ENCODE results near the gene DTNB.

DTNB gene

DNA sequence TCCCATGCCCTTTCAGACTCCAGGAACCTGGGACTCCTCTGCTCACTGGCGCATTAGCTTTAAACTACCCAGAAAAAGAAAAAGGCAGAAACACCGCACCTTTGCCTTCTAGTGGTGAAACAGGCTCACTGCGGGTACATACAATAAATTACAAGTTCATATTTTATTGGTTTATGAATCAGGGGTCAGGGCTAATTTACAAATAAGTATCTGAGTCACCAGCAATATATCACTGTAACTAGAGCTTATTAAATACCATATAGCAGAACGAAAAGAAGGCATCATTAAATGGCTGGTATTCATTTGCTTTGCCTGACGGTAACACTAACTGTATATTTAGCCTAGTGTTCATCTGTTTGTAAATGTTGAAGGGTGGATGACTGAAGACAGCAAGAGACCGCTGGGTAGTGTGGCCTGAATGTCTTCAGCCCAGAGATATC, 26.9 kb upstream of the DTNB start:
- Histone ChIP-seq H3K4me1 (ENCODE audit: insufficient read depth, low read length) (peaks cover 17% of the 10 kb centered on the region; the same call in 1 of the 2 replicates), H3K4me3 (ENCODE audit: low read length) (no peak overlapping the region), H3K36me3 (ENCODE audit: insufficient read depth, low read depth, low read length) (no peaks in the 10 kb centered on the region), H3K27me3 (ENCODE audit: insufficient read depth, low read length) (peaks cover 23% of the 10 kb centered on the region), H3K9me3 (ENCODE audit: insufficient read depth, low read depth, low read length) (no peaks in the 10 kb centered on the region), H3K27ac (ENCODE audit: low read length) (no peak overlapping the region), H3K9ac (ENCODE audit: low read depth, low read length) (no peak overlapping the region)

- Histone ChIP-seq H3K4me3 (ENCODE audit: low read length) (no peak overlapping the region), H3K27me3 (ENCODE audit: insufficient read depth, low read length) (peaks cover 23% of the 10 kb centered on the region), H3K36me3 (ENCODE audit: insufficient read depth, low read depth, low read length) (no peaks in the 10 kb centered on the region), H3K4me1 (ENCODE audit: insufficient read depth, low read length) (peaks cover 17% of the 10 kb centered on the region; the same call in 1 of the 2 replicates), H3K9me3 (ENCODE audit: insufficient read depth, low read depth, low read length) (no peaks in the 10 kb centered on the region), H3K27ac (ENCODE audit: low read length) (no peak overlapping the region), H3K9ac (ENCODE audit: low read depth, low read length) (no peak overlapping the region)
Observed at GRCh38 chr2:25699216-25699615, 25.8 kb upstream of the DTNB start.

DNA sequence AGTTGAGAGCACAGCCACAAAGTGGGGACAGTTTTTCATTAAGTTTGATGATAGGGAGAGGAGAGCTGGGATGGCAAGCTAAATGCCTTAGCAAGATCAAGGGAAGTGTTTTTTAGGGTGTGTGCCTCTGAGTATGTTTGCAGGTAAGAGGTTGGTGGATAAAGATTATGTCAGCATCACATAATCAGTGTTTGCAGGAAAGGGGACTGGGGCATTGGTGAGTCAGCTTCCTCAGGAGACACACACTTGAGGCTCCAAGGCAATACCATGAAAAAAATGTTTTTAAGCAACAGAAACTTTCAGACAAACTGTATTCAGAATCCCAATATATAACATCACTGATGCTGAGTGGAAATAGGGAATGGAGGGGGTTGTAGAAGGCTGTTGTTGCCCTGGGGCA, 25.4 kb upstream of the DTNB start:
- H3K27ac ChIP-seq (ENCODE audit: low read length), result no peak overlapping the region
- H3K4me1 ChIP-seq (ENCODE audit: insufficient read depth, low read length), result peaks cover 17% of the 10 kb centered on the region; the same call in 1 of the 2 replicates
- no peak overlapping the region for H3K9ac ChIP-seq (ENCODE audit: low read depth, low read length)
- H3K27me3 ChIP-seq (ENCODE audit: insufficient read depth, low read length), result peaks cover 23% of the 10 kb centered on the region
- no peaks in the 10 kb centered on the region for H3K36me3 ChIP-seq (ENCODE audit: insufficient read depth, low read depth, low read length)
- H3K4me3 ChIP-seq (ENCODE audit: low read length), result no peak overlapping the region
- H3K9me3 ChIP-seq (ENCODE audit: insufficient read depth, low read depth, low read length), result no peaks in the 10 kb centered on the region

- peak overlapping the region; percentile 40 for H3K4me3 ChIP-seq (ENCODE audit: low read length)
- H3K4me1 ChIP-seq (ENCODE audit: insufficient read depth, low read length), result peaks cover 17% of the 10 kb centered on the region; the same call in 1 of the 2 replicates
- peaks cover 23% of the 10 kb centered on the region for H3K27me3 ChIP-seq (ENCODE audit: insufficient read depth, low read length)
- peak overlapping the region; percentile 25; the same call in 1 of the 2 replicates for H3K9ac ChIP-seq (ENCODE audit: low read depth, low read length)
- H3K36me3 ChIP-seq (ENCODE audit: insufficient read depth, low read depth, low read length), result no peaks in the 10 kb centered on the region
- H3K9me3 ChIP-seq (ENCODE audit: insufficient read depth, low read depth, low read length), result no peaks in the 10 kb centered on the region
- no peak overlapping the region for H3K27ac ChIP-seq (ENCODE audit: low read length)
Observed at GRCh38 chr2:25697559-25698341, 24.4 kb upstream of the DTNB start.

DNA sequence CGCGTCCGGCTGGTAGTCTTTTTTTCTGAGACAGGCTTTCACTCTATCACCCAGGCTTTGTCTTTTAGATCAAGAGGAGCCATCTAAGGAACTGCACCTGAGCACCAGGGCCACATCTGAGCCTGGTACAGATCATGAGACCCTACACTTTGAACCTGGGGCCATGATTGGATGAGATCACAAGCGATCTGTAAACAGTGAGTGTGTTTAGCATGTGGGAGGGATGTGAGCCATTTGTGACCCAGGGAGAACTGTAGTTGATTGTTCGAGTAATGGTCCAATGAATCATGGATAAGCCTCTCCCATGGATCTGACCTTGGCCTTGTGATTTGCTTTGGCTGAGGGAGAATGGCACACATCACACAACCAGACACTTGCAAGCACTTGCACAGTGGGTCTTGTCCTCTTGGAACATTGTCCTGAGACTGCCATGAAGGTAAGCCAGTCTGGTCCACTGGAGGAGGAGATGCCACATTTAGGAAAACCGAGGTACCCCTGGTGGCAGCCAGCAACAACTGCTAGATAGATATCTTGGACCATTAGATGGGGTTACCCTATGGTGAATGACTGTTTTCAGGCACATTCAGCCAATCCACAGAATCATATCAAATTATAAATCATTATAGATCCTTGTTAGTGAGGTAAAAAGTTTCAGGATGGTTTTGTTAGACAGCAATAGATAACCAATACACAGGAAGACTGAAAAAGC, 19.5 kb upstream of the DTNB start:
- Histone ChIP-seq H3K27ac (ENCODE audit: low read length) (no peak overlapping the region), H3K4me3 (ENCODE audit: low read length) (no peak overlapping the region), H3K36me3 (ENCODE audit: insufficient read depth, low read depth, low read length) (no peaks in the 10 kb centered on the region; the same call in 1 of the 2 replicates), H3K27me3 (ENCODE audit: insufficient read depth, low read length) (peaks cover 12% of the 10 kb centered on the region), H3K9me3 (ENCODE audit: insufficient read depth, low read depth, low read length) (no peaks in the 10 kb centered on the region), H3K9ac (ENCODE audit: low read depth, low read length) (no peak overlapping the region), H3K4me1 (ENCODE audit: insufficient read depth, low read length) (peaks cover 9% of the 10 kb centered on the region; the same call in 1 of the 2 replicates)

GRCh38 chr2:25692143-25692542, 18.8 kb upstream of the DTNB start:
- H3K4me3 ChIP-seq (ENCODE audit: low read length), result no peak overlapping the region
- no peak overlapping the region for H3K9ac ChIP-seq (ENCODE audit: low read depth, low read length)
- H3K9me3 ChIP-seq (ENCODE audit: insufficient read depth, low read depth, low read length), result no peaks in the 10 kb centered on the region
- H3K4me1 ChIP-seq (ENCODE audit: insufficient read depth, low read length), result peaks cover 2% of the 10 kb centered on the region; the same call in 1 of the 2 replicates
- H3K36me3 ChIP-seq (ENCODE audit: insufficient read depth, low read depth, low read length), result no peaks in the 10 kb centered on the region; the same call in 1 of the 2 replicates
- H3K27me3 ChIP-seq (ENCODE audit: insufficient read depth, low read length), result peaks cover 4% of the 10 kb centered on the region; the same call in 1 of the 2 replicates
- H3K27ac ChIP-seq (ENCODE audit: low read length), result no peak overlapping the region

- no peaks in the 10 kb centered on the region; the same call in 1 of the 2 replicates for H3K36me3 ChIP-seq (ENCODE audit: insufficient read depth, low read depth, low read length)
- H3K4me3 ChIP-seq (ENCODE audit: low read length), result no peak overlapping the region
- no peaks in the 10 kb centered on the region for H3K9me3 ChIP-seq (ENCODE audit: insufficient read depth, low read depth, low read length)
- no peak overlapping the region for H3K9ac ChIP-seq (ENCODE audit: low read depth, low read length)
- H3K27ac ChIP-seq (ENCODE audit: low read length), result no peak overlapping the region
- H3K27me3 ChIP-seq (ENCODE audit: insufficient read depth, low read length), result no peaks in the 10 kb centered on the region
- no peaks in the 10 kb centered on the region for H3K4me1 ChIP-seq (ENCODE audit: insufficient read depth, low read length)
Observed at GRCh38 chr2:25690058-25690457, 16.7 kb upstream of the DTNB start.

DNA sequence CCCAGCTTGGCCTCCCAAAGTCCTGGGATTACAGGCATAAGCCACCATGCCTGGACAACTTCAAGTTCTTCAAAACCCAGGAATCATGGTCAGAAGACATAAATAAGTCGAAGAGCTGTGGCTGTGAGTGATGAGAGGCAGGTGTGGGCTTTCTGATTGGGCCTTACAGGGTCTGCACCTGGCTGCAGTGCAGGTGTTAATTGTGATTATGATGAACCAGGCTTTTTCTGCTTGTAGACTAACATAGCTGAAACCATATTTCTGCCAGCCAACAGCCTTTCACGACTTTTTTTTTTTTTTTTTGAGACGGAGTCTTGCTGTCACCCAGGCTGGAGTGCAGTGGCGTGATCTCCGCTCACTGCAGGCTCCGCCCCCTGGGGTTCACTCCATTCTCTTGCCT, 14.9 kb upstream of the DTNB start:
- Histone ChIP-seq H3K27ac (ENCODE audit: low read length) (no peak overlapping the region), H3K9me3 (ENCODE audit: insufficient read depth, low read depth, low read length) (no peaks in the 10 kb centered on the region), H3K9ac (ENCODE audit: low read depth, low read length) (no peak overlapping the region), H3K4me3 (ENCODE audit: low read length) (no peak overlapping the region), H3K36me3 (ENCODE audit: insufficient read depth, low read depth, low read length) (no peaks in the 10 kb centered on the region; the same call in 1 of the 2 replicates), H3K4me1 (ENCODE audit: insufficient read depth, low read length) (no peaks in the 10 kb centered on the region), H3K27me3 (ENCODE audit: insufficient read depth, low read length) (no peaks in the 10 kb centered on the region)

- Histone ChIP-seq H3K27ac (ENCODE audit: low read length) (no peak overlapping the region), H3K9ac (ENCODE audit: low read depth, low read length) (no peak overlapping the region), H3K9me3 (ENCODE audit: insufficient read depth, low read depth, low read length) (no peaks in the 10 kb centered on the region)
Observed at GRCh38 chr2:25685741-25686140, 12.4 kb upstream of the DTNB start.

GRCh38 chr2:25684577-25685473, 11.4 kb upstream of the DTNB start:
- H3K4me3 ChIP-seq (ENCODE audit: low read length), result no peak overlapping the region
- no peaks in the 10 kb centered on the region for H3K9me3 ChIP-seq (ENCODE audit: insufficient read depth, low read depth, low read length)

More at GRCh38 chr2:25685741-25686140, 12.4 kb upstream of the DTNB start:
- Histone ChIP-seq H3K27me3 (ENCODE audit: insufficient read depth, low read length) (no peaks in the 10 kb centered on the region), H3K36me3 (ENCODE audit: insufficient read depth, low read depth, low read length) (no peaks in the 10 kb centered on the region; the same call in 1 of the 2 replicates), H3K4me3 (ENCODE audit: low read length) (no peak overlapping the region), H3K4me1 (ENCODE audit: insufficient read depth, low read length) (no peaks in the 10 kb centered on the region)

GRCh38 chr2:25682082-25682481, 8.7 kb upstream of the DTNB start:
- no peak overlapping the region for H3K4me3 ChIP-seq (ENCODE audit: low read length)
- no peaks in the 10 kb centered on the region for H3K4me1 ChIP-seq (ENCODE audit: insufficient read depth, low read length)
- no peak overlapping the region for H3K9ac ChIP-seq (ENCODE audit: low read depth, low read length)
- H3K36me3 ChIP-seq (ENCODE audit: insufficient read depth, low read depth, low read length), result no peaks in the 10 kb centered on the region
- no peaks in the 10 kb centered on the region for H3K27me3 ChIP-seq (ENCODE audit: insufficient read depth, low read length)
- no peaks in the 10 kb centered on the region for H3K9me3 ChIP-seq (ENCODE audit: insufficient read depth, low read depth, low read length)
- no peak overlapping the region for H3K27ac ChIP-seq (ENCODE audit: low read length)

More at GRCh38 chr2:25684577-25685473, 11.4 kb upstream of the DTNB start:
- Histone ChIP-seq H3K27me3 (ENCODE audit: insufficient read depth, low read length) (no peaks in the 10 kb centered on the region), H3K4me1 (ENCODE audit: insufficient read depth, low read length) (no peaks in the 10 kb centered on the region), H3K36me3 (ENCODE audit: insufficient read depth, low read depth, low read length) (no peaks in the 10 kb centered on the region; the same call in 1 of the 2 replicates), H3K27ac (ENCODE audit: low read length) (no peak overlapping the region), H3K9ac (ENCODE audit: low read depth, low read length) (no peak overlapping the region)

Data from iPS-20b (cell line).